Chondrocyte (in vitro differentiated cells): ENCODE measurements around the gene TYROBP. TPM values are rescaled to one million over a fixed set of nuclear protein-coding genes. Genes with fewer than 3 reads are reported as not detected.
"Not testable (repeated sequence)": the region's sequence is repeated elsewhere in the genome, so short reads cannot be mapped to it uniquely, and the experiment has no call there.

Experiments
- DNase-seq: peaks from one replicate; pipeline ENCODE4 v3.0.0; 2021; ENCODE audit warnings: mixed read lengths, low spot score
- H3K27ac Mint-ChIP-seq: one replicate; pipeline ENCODE4 v1.8.0; 2021; ENCODE audit warnings: mild to moderate bottlenecking, moderate library complexity, mixed read lengths; ENCODE audit not compliant: unreplicated experiment
- H3K27me3 Mint-ChIP-seq: 2 replicates; pipeline ENCODE4 v1.8.0; 2021; ENCODE audit warnings: low read depth, mixed read lengths
- H3K36me3 Mint-ChIP-seq: 2 replicates; pipeline ENCODE4 v1.8.0; 2021; ENCODE audit warnings: low read depth, mixed read lengths
- H3K4me1 Mint-ChIP-seq: 2 replicates; pipeline ENCODE4 v1.8.0; 2021; ENCODE audit warnings: low read depth, mild to moderate bottlenecking, mixed read lengths
- H3K4me3 Mint-ChIP-seq: one replicate; pipeline ENCODE4 v1.8.0; 2021; ENCODE audit warnings: mild to moderate bottlenecking, moderate library complexity, mixed read lengths; ENCODE audit not compliant: unreplicated experiment
- H3K9me3 Mint-ChIP-seq: 2 replicates; pipeline ENCODE4 v1.8.0; 2021; ENCODE audit warnings: low read depth, mixed read lengths
- long read RNA-seq: library from polyadenylated mRNA; stranded (forward); transcript quantifications from one replicate; pipeline ENCODE4 v2.0.0, GENCODE V29; 2021
- total RNA-seq: library from RNA; stranded (reverse); gene quantifications from 3 replicates; pipeline ENCODE4 v1.2.1, GENCODE V29; 2021
- TF ChIP-seq, protein P1 (sequence below): fragments of 200-600 bp; sonication (generic); IDR thresholded peaks from 2 replicates; pipeline ENCODE4 v1.5.0; 2021; ENCODE audit warnings: antibody characterized with exemption, mild to moderate bottlenecking, moderate library complexity

Gene TYROBP
- not detected in 3 replicates for total RNA-seq
- long read RNA-seq: 0 reads

DNA sequence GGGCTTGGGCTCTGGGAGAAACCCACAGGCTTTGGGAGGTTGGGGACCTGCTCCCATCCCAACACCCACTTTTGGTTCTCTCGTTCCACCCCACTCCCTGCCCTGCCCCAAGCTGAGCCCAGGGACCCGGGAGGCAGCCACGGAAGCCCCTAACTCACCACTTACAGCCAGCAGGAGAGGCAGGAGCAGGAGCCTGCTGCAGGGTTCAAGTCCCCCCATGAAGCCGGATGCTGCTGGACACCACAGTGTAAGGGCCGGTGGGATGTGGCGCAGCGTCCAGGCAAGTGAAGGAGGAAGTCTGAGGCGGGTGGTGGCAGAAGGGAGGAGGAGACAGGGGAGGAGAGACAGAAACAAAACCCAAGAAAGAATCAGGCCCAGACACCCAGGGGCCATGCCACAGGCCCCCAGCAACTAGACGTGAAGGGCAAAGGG, at the start of gene TYROBP:
Gene TYROBP (minus strand): TSS at position 286 of the 432 bp plus-strand sequence. CDS start 67 bp downstream, at position 219.
- Mint-ChIP-seq H3K27ac (no peak within 1 kb of the TSS), H3K4me1 (peaks cover 7% of the 10 kb centered on the region), H3K27me3 (no peaks in the 10 kb centered on the region), H3K9me3 (no peaks in the 10 kb centered on the region), H3K36me3 (no peaks in the 10 kb centered on the region), H3K4me3 (no peak within 1 kb of the TSS)
- no peak for DNase-seq
- TF ChIP-seq, protein P1, sequence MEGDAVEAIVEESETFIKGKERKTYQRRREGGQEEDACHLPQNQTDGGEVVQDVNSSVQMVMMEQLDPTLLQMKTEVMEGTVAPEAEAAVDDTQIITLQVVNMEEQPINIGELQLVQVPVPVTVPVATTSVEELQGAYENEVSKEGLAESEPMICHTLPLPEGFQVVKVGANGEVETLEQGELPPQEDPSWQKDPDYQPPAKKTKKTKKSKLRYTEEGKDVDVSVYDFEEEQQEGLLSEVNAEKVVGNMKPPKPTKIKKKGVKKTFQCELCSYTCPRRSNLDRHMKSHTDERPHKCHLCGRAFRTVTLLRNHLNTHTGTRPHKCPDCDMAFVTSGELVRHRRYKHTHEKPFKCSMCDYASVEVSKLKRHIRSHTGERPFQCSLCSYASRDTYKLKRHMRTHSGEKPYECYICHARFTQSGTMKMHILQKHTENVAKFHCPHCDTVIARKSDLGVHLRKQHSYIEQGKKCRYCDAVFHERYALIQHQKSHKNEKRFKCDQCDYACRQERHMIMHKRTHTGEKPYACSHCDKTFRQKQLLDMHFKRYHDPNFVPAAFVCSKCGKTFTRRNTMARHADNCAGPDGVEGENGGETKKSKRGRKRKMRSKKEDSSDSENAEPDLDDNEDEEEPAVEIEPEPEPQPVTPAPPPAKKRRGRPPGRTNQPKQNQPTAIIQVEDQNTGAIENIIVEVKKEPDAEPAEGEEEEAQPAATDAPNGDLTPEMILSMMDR: no peak

DNA sequence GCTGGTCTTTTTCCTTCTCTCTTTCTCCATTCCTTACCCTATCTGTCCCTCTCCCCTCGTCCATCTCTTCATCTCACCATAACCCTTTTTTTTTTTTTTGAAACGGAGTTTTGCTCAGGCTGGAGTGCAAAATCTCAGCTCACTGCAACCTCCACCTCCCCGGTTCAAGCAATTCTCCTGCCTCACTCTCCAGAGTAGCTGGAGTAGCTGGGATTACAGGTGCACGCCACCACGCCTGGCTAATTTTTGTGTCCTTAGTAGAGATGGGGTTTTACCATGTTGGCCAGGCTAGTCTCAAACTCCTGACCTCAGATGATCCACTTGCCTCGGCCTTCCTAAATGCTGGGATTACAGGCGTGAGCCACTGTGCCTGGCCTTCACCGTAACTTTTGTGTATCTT, 49.3 kb upstream of the TYROBP start:
- peaks cover 26% of the 10 kb centered on the region for H3K27me3 Mint-ChIP-seq
- H3K4me1 Mint-ChIP-seq, DNase-seq, H3K9me3 Mint-ChIP-seq, H3K27ac Mint-ChIP-seq, H3K36me3 Mint-ChIP-seq, H3K4me3 Mint-ChIP-seq: not testable (repeated sequence)

DNA sequence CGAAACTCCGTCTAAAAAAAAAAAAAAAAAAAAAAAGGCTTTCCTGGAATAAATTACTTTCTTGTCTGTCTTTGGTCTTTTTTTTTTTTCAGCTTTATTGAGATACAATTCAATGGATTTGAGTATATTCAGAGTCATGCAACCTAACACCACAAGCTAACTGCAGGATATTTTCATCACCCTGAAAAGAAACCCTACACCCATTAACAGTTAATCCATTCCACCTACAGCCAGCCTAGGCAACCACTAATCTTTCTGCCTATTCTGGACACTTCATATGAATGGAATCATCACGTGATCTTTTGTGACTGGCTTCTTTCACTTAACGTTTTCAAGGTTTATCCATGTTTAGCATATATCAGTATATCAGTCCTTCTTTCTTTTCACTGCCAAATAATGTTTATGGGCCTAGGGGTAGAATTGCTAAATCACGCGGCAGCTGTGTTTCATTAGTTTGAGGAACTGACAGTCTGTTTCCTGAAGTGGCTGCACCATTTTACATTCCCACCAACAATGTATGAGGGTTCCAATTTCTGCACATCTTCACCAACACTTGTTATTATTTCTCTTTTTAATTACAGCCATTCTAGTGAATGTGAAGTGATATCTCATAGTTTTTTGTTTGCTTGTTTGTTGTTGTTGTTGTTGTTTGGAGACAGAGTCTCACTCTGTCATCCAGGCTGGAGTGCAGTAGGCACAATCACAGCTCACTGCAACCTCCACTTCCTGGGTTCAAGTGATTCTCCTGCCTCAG, 48.0 kb upstream of the TYROBP start:
- peaks cover 2% of the 10 kb centered on the region for H3K9me3 Mint-ChIP-seq
- H3K27ac Mint-ChIP-seq: no peak overlapping the region
- H3K27me3 Mint-ChIP-seq: peaks cover 26% of the 10 kb centered on the region

DNA sequence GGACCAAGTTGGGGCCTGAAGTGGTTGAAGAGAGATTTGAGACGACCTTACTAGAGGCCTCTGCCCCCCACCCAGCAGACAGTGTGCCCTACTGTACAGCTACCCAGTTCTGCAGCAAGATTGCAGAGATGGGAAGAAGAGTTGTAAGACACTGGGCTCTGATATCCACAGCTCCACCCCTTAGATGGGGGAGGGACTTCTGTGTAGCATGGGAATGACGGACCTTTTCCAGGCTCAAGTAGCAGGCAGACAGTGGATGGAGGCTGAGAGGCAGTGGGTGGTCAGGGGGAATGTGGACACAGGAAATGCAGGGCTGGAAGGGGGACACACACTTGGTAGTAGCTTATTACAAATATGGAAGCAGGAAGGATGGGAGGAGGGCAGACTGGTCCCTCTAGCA, 41.0 kb upstream of the TYROBP start:
- Mint-ChIP-seq H3K36me3 (peaks cover 2% of the 10 kb centered on the region), H3K9me3 (no peaks in the 10 kb centered on the region), H3K27ac (no peak overlapping the region), H3K27me3 (no peaks in the 10 kb centered on the region), H3K4me3 (no peak overlapping the region), H3K4me1 (no peaks in the 10 kb centered on the region)
- TF ChIP-seq, protein P1: no peak
- DNase-seq: no peak

More for the DNA sequence above, 48.0 kb upstream of the TYROBP start:
- DNase-seq: no peak
- H3K4me1 Mint-ChIP-seq: no peaks in the 10 kb centered on the region
- H3K36me3 Mint-ChIP-seq: no peaks in the 10 kb centered on the region
- no peak overlapping the region for H3K4me3 Mint-ChIP-seq
- TF ChIP-seq, protein P1: no peak

DNA sequence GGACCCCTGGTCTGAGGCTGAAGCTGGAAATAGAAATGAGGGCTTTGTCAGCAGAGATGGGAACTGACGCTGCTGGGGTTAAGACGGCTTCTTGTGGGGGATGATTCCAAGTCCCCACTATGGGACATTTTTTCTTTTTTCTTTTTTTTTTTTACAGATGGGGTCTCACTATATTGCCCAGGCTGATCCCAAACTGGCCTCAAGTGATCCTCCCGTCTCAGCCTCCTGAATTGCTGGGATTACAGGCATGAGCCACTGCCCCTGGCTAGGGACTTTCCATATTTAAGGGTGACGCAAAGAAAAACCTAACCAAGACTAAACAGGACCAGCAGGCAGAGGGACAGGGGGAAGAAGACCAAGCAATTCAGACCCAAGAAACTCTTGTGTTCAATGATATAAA, 38.1 kb upstream of the TYROBP start:
- Mint-ChIP-seq H3K4me3 (no peak overlapping the region), H3K27me3 (no peaks in the 10 kb centered on the region), H3K36me3 (peaks cover 14% of the 10 kb centered on the region), H3K9me3 (no peaks in the 10 kb centered on the region), H3K27ac (no peak overlapping the region), H3K4me1 (no peaks in the 10 kb centered on the region)
- DNase-seq: no peak
- TF ChIP-seq, protein P1: no peak
